Heart left ventricle (tissue), 13 donors: ENCODE results near the gene MIB1.

Source experiments
- CTCF ChIP-seq, 12 donors: fragments of 200-600 bp; sonication (generic) in 4 of 12; IDR thresholded peaks; one replicate each; pipeline versions ENCODE4 v1.5.0 to v1.8.0; 2018 to 2022; ENCODE audit warnings: antibody characterized with exemption in 12 of 12, mild to moderate bottlenecking in 5 of 12
- POLR2A ChIP-seq, 2 donors: fragments of 450-650 bp; IDR thresholded peaks; one replicate each; pipeline ENCODE4 v1.6.1; 2017; ENCODE audit warnings: antibody characterized with exemption in 2 of 2, mild to moderate bottlenecking in 2 of 2, moderate library complexity in 2 of 2
- donor health status: ischemic (EF 13 %, LVEDD 7.1; RV severe dilation, severe dysfunction).
- donor health status: DM: no; HTN: yes; CAD: no.
- donor health status: DM: no; HTN: no; CAD: no.
- donor health status: ischemic (EF 25% LVEDD 6.9; RV normal size, moderate dysfunction).
- donor health status: ischemic (EF 25% LVEDD 5.7; RV mildly dilated, moderate dysfunction).
- donor health status: ischemic (EF 35%, LVEDD 5.7; RV mildly dilated, moderate dysfunction).
- donor health status: nonischemic (EF 11% LVEDD 7.7; RV severe dilation, severe dysfunction).
- donor health status: DM: yes; HTN: yes; CAD: no.
- donor health status: PGD.
- donor health status: ischemic (EF 29% LVEDD 5.4; RV normal size, mild dysfunction).
- donor health status: nonischemic (EF 23%, LVEDD 6.1; RV moderate dilation, normal function).

- TF ChIP-seq POLR2A (IDR thresholded peaks at IDR 0.05) = no peak
- TF ChIP-seq CTCF (IDR thresholded peaks at IDR 0.05) = no peak
These were observed 178.1 kb downstream of the MIB1 start for GRCh38 chr18:21918693-21919092.
